GM23338 (cell line): ENCODE results near the gene ABCC9. TPM values are rescaled to one million over a fixed set of nuclear protein-coding genes. Genes with fewer than 3 reads are reported as not detected.

Experiments used
- ATAC-seq: fragments of 200-7000 bp; cut with Tn5 transposase; 3 replicates; pipeline ENCODE4 v1.9.1; 2020
- DNase-seq: peaks from one replicate; pipeline ENCODE4 v3.0.0-alpha.2; 2015; ENCODE audit warnings: low spot score
- H2AFZ ChIP-seq: fragments of 200-600 bp; sonication (generic); 2 replicates; pipeline ENCODE4 v1.8.0; 2016; ENCODE audit warnings: antibody characterized with exemption, mild to moderate bottlenecking, moderate library complexity
- H3F3A ChIP-seq: fragments of 200-600 bp; sonication (generic); replicated peaks from 2 replicates; pipeline ENCODE4 v1.8.0; 2017; ENCODE audit warnings: antibody characterized with exemption, mixed run types, low read depth
- H3K27ac ChIP-seq: fragments of 200-600 bp; sonication (generic); 2 replicates; pipeline ENCODE4 v1.6.1; 2016; ENCODE audit warnings: low read depth
- H3K27me3 ChIP-seq: fragments of 200-600 bp; sonication (generic); 2 replicates; pipeline ENCODE4 v1.8.0; 2016; ENCODE audit warnings: mild to moderate bottlenecking, mixed run types, moderate library complexity; ENCODE audit not compliant: insufficient read depth
- H3K36me3 ChIP-seq: fragments of 200-600 bp; sonication (generic); 2 replicates; pipeline ENCODE4 v1.8.0; 2016; ENCODE audit warnings: mild to moderate bottlenecking; ENCODE audit not compliant: insufficient read depth
- H3K4me1 ChIP-seq: fragments of 200-600 bp; sonication (generic); 2 replicates; pipeline ENCODE4 v1.8.0; 2016; ENCODE audit warnings: mild to moderate bottlenecking, moderate library complexity; ENCODE audit not compliant: insufficient read depth
- H3K4me2 ChIP-seq: fragments of 200-600 bp; sonication (generic); 2 replicates; pipeline ENCODE4 v1.7.1; 2017; ENCODE audit warnings: mixed run types
- H3K4me3 ChIP-seq: fragments of 200-600 bp; sonication (generic); 2 replicates; pipeline ENCODE4 v1.6.1; 2016; ENCODE audit warnings: mixed run types
- H3K79me2 ChIP-seq: fragments of 200-600 bp; sonication (generic); replicated peaks from 2 replicates; pipeline ENCODE4 v1.8.0; 2017; ENCODE audit warnings: mild to moderate bottlenecking; ENCODE audit not compliant: insufficient read depth
- H3K9me2 ChIP-seq: fragments of 200-600 bp; sonication (generic); 2 replicates; pipeline ENCODE4 v1.8.0; 2017; ENCODE audit not compliant: insufficient read depth
- H4K20me1 ChIP-seq: fragments of 200-600 bp; sonication (generic); replicated peaks from 2 replicates; pipeline ENCODE4 v1.8.0; 2017; ENCODE audit warnings: mild to moderate bottlenecking; ENCODE audit not compliant: insufficient read depth
- H3K27ac Mint-ChIP-seq: 2 replicates; pipeline ENCODE4 v1.8.0; 2020; ENCODE audit warnings: inconsistent platforms, mild to moderate bottlenecking, moderate library complexity, mixed read lengths
- H3K27me3 Mint-ChIP-seq: 3 replicates; pipeline ENCODE4 v1.8.0; 2022; ENCODE audit warnings: low read depth, mild to moderate bottlenecking, moderate library complexity, mixed read lengths, inconsistent platforms; ENCODE audit not compliant: insufficient read depth, poor library complexity
- H3K36me3 Mint-ChIP-seq: 3 replicates; pipeline ENCODE4 v1.8.0; 2021; ENCODE audit warnings: low read depth, mild to moderate bottlenecking, inconsistent platforms, moderate library complexity, mixed read lengths
- H3K4me1 Mint-ChIP-seq: 3 replicates; pipeline ENCODE4 v1.8.0; 2020; ENCODE audit warnings: mild to moderate bottlenecking, inconsistent platforms, mixed read lengths
- H3K4me3 Mint-ChIP-seq: 3 replicates; pipeline ENCODE4 v1.8.0; 2021; ENCODE audit warnings: moderate library complexity, mild to moderate bottlenecking, inconsistent platforms, mixed read lengths
- H3K9me3 Mint-ChIP-seq: 3 replicates; pipeline ENCODE4 v1.8.0; 2020; ENCODE audit warnings: moderate library complexity, mild to moderate bottlenecking, inconsistent platforms, mixed read lengths
- CTCF ChIP-seq, 2 experiments: fragments of 200-600 bp in 1 of 2; sonication (generic) in 1 of 2; conservative IDR thresholded peaks; 2 replicates each; pipeline versions ENCODE4 v1.5.1 to v1.6.1; 2016 to 2017; ENCODE audit warnings: antibody characterized with exemption in 2 of 2, low read depth in 2 of 2, mild to moderate bottlenecking in 2 of 2, moderate library complexity in 1 of 2
- EZH2 ChIP-seq: fragments of 200-600 bp; sonication (generic); IDR thresholded peaks from one replicate; pipeline ENCODE4 v1.8.0; 2017; ENCODE audit warnings: antibody characterized with exemption, mild to moderate bottlenecking, low read depth; ENCODE audit not compliant: unreplicated experiment
- JUNB ChIP-seq: IDR thresholded peaks from one replicate; pipeline ENCODE4 v1.6.1; 2016; ENCODE audit warnings: antibody characterized with exemption; ENCODE audit not compliant: unreplicated experiment
- NANOG ChIP-seq: IDR thresholded peaks from 2 replicates; pipeline ENCODE4 v1.6.1; 2016; ENCODE audit warnings: antibody characterized with exemption, borderline replicate concordance
- POLR2AphosphoS5 ChIP-seq: IDR thresholded peaks from 2 replicates; pipeline ENCODE4 v1.6.1; 2016; ENCODE audit warnings: antibody characterized with exemption, low read depth
- REST ChIP-seq: IDR thresholded peaks from one replicate; pipeline ENCODE4 v1.6.1; 2018; ENCODE audit warnings: antibody characterized with exemption; ENCODE audit not compliant: unreplicated experiment
- STAT1 ChIP-seq: IDR thresholded peaks from one replicate; pipeline ENCODE4 v1.6.1; 2016; ENCODE audit warnings: antibody characterized with exemption; ENCODE audit not compliant: unreplicated experiment
- ZNF114 ChIP-seq: fragments of 250-450 bp; sonication (Bioruptor Pico); IDR thresholded peaks from 2 replicates; pipeline ENCODE4 v1.5.0; 2020; ENCODE audit warnings: mild to moderate bottlenecking, moderate library complexity
- ZNF331 ChIP-seq: fragments of 250-450 bp; sonication (Bioruptor Pico); IDR thresholded peaks from 2 replicates; pipeline ENCODE4 v1.5.0; 2020; ENCODE audit warnings: low read depth, mild to moderate bottlenecking, moderate library complexity
- ZNF462 ChIP-seq: fragments of 250-450 bp; sonication (Bioruptor Pico); IDR thresholded peaks from 2 replicates; pipeline ENCODE4 v1.5.0; 2020; ENCODE audit warnings: mild to moderate bottlenecking, moderate library complexity
- polyA plus RNA-seq: library from polyadenylated mRNA; unstranded; fragments of >200 nt; fragmentation: Nextera tagmentation; extraction: Ambion mirVana; gene quantifications from 2 replicates; pipeline ENCODE4 v1.2.1, GENCODE V29; 2016
- total RNA-seq: library from RNA; depleted of rRNA; stranded (reverse); fragments of >200 nt; shearing (Covaris generic); gene quantifications from 2 replicates; pipeline ENCODE4 v1.2.3, GENCODE V29; 2014

The ABCC9 gene
- total and polyA plus RNA-seq, 2 experiments from 2014 or later: not detected

- no peak for TF ChIP-seq CTCF (conservative IDR thresholded peaks at IDR 0.05; ENCODE audit: low read depth in 2 of 2)
Observed at GRCh38 chr12:21895651-21896050, 45.6 kb downstream of the ABCC9 start (continued).

GRCh38 chr12:21894792-21895595 is 46.2 kb downstream of the ABCC9 start:
- Histone ChIP-seq H3F3A (no peaks in the 10 kb centered on the region), H3K27ac (no peak overlapping the region), H3K4me3 (no peak overlapping the region), H3K4me1 (no peaks in the 10 kb centered on the region), H3K9me2 (no peaks in the 10 kb centered on the region), H3K79me2 (no peaks in the 10 kb centered on the region), H4K20me1 (no peaks in the 10 kb centered on the region), H2AFZ (no peak overlapping the region), H3K36me3 (no peaks in the 10 kb centered on the region), H3K27me3 (no peaks in the 10 kb centered on the region), H3K4me2 (no peak overlapping the region)
- DNase-seq: no peak
- no peak overlapping the region for H3K27ac Mint-ChIP-seq
- no peak overlapping the region for H3K4me3 Mint-ChIP-seq
- H3K4me1 Mint-ChIP-seq: no peaks in the 10 kb centered on the region
- ATAC-seq: no peak
- H3K36me3 Mint-ChIP-seq: no peaks in the 10 kb centered on the region
- no peaks in the 10 kb centered on the region for H3K27me3 Mint-ChIP-seq
- H3K9me3 Mint-ChIP-seq: no peaks in the 10 kb centered on the region; the same call in 2 of the 3 replicates
- TF ChIP-seq CTCF (conservative IDR thresholded peaks at IDR 0.05; ENCODE audit: low read depth in 2 of 2) (no peak), EZH2 (no peak), JUNB (no peak), POLR2AphosphoS5 (no peak), ZNF331 (CRISPR knock-in tag) (no peak), ZNF114 (no peak), STAT1 (no peak), NANOG (no peak), ZNF462 (CRISPR knock-in tag) (no peak), REST (no peak)
